Peyer's patch (tissue), 4 donors: ENCODE data around the gene MYBPH.

Experiments
- CTCF ChIP-seq, 6 experiments: fragments of 450-650 bp in 4 of 6; fragments of 200-600 bp in 2 of 6; sonication (generic) in 1 of 6; IDR thresholded peaks; one replicate each; pipeline ENCODE4 v1.5.1; 2017 to 2019; ENCODE audit warnings: antibody characterized with exemption in 6 of 6, mild to moderate bottlenecking in 3 of 6, moderate library complexity in 1 of 6
- POLR2A ChIP-seq, 2 donors: fragments of 450-650 bp; IDR thresholded peaks; one replicate each; pipeline ENCODE4 v1.5.1; 2017; ENCODE audit warnings: antibody characterized with exemption in 2 of 2, mild to moderate bottlenecking in 2 of 2, moderate library complexity in 2 of 2

GRCh38 chr1:203146042-203146369 is 29.6 kb downstream of the MYBPH start:
- TF ChIP-seq POLR2A (IDR thresholded peaks at IDR 0.05) (no peak), CTCF (IDR thresholded peaks at IDR 0.05) (no peak)
